H7 (cell line): ENCODE results near the gene VSIG10L. TPM values are rescaled to one million over a fixed set of nuclear protein-coding genes. Genes with fewer than 3 reads are reported as not detected.
A peak's percentile ranks its signal among the peaks of the same experiment; 100 is the strongest.

ENCODE experiments used
- DNase-seq: peaks from one replicate; pipeline ENCODE4 v3.0.0; 2012
- H3K27me3 ChIP-seq: 2 replicates; pipeline ENCODE4 v1.6.0; 2011; ENCODE audit warnings: mild to moderate bottlenecking, low read length; ENCODE audit not compliant: control insufficient read depth, insufficient read depth
- H3K36me3 ChIP-seq: replicated peaks from 2 replicates; pipeline ENCODE4 v1.5.1; 2011; ENCODE audit warnings: low read length; ENCODE audit not compliant: control insufficient read depth, insufficient read depth
- H3K4me3 ChIP-seq: 2 replicates; pipeline ENCODE4 v1.5.1; 2011; ENCODE audit warnings: low read depth, mild to moderate bottlenecking, control low read depth, low read length, moderate library complexity; ENCODE audit not compliant: insufficient read depth
- total RNA-seq: library from RNA; depleted of rRNA; stranded (reverse); fragments of >200 nt; shearing (Covaris generic); gene quantifications from 2 replicates; pipeline ENCODE4 v1.2.3, GENCODE V29; 2014; rRNA removed

The VSIG10L gene
- total RNA-seq, 1 experiment from 2014 or later, result 9.6 TPM

DNA sequence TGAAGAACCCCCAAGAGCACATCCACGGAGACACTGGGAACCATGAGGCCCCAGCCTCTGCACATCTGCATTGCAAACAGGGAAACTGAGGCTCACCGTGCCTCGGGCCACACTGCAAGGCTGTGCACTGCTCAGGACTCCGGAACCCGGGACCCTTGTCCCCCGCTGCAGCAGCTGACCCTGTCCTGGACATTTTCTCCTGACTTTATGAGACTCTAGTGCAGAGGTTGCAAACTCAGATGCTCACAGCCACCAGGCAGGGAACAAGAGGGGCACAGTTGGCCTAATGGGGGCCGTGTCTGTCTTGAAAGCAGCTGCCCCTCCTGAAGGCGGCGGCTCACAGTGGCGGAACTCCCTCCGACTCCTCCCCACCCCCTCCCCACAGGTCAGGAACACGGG, 47.0 kb downstream of the VSIG10L start:
- Histone ChIP-seq H3K27me3 (no peaks in the 10 kb centered on the region), H3K4me3 (no peak overlapping the region), H3K36me3 (no peaks in the 10 kb centered on the region)
- DNase-seq, result peak; percentile 53

DNA sequence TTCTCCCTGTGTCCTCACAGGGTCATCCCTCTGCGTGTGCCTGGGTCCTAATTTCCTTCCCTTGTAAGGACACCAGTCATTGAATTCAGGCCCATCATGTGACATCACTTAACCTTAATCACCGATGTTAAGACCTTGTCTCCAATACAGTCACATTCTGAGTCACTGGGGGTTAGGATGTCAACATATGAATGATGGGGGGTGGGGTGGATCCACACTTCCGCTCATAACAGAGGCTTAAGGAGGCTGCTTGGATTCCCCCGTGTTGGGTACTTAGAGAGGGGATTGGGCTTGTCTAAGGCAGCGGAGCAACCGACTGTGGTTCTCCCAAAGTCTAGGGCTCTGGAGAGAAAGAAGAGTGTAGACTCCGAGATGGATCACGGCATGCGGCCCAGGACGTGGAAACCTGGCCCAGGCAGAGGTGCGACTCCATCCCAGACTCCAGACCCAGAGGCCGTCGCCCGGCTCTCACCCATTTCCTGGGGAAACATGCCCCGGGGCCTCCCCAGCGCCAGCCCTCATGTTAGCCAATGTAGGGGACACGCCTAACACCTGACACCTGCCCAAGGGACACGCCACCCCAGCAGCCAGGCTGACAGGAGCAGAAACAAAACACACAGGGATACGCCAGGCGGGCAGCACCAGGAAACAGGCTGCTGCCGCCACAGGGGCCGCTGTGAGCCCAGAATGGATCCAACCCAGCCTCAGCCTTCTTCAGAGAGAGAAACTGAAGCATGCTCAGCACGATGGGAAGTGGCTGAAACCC, 47.5 kb downstream of the VSIG10L start:
- Histone ChIP-seq H3K36me3 (no peaks in the 10 kb centered on the region), H3K27me3 (no peaks in the 10 kb centered on the region), H3K4me3 (no peak overlapping the region; the same call in 1 of the 2 replicates)
- peak; percentile 62 for DNase-seq

DNA sequence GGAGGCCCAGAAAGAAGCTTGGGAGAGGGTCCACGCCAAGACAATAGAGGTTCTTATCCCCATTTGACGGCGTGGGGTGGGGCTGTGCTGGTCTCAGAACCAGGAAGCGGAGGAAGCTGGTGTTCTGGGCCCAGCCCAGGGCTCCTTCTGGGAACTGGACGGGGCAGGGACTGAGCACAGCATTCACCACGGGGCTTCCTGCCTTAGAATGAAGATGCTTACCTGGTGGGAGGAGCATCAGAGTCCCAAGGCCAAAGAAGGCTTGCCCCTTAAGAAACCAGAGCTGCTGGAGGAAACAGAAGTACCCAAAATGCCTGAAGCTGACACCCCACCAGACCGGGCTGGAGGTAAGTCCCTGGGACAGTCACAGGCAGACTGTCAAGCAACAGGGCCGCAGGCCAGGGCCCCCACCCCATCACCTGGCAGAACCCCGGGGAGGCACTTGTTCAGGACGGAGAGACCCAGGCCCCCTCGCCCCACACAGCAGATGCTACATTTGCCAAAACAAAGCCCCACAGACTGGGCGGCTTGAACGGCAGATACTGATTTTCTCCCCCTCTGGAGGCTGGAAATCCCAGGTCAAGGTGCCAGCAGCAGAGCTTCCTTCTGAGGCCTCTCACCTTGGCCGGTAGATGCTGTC, 48.2 kb downstream of the VSIG10L start:
- H3K36me3 ChIP-seq, result no peaks in the 10 kb centered on the region
- peak; percentile 64 for DNase-seq

DNA sequence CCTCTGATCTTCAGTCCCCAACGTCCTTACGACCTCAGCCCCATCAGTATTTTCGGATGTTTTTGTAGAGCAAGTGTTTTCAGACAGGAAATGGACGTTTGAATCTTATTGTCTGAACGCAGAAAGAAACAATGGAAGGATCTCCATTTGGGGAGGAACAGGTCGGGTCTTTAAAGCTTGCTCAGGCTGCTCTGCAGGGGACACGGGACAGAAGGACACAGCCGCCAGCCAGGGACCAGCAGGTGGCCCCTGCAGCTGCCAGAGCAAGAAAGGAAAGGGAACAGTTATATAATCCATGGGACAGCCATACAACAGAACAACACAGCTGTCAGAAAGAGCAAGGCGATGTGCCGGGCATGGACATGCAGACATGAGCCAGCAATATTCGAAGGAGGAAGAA, 49.0 kb downstream of the VSIG10L start:
- H3K27me3 ChIP-seq, result no peaks in the 10 kb centered on the region
- H3K4me3 ChIP-seq, result no peak overlapping the region; the same call in 1 of the 2 replicates
- no peaks in the 10 kb centered on the region for H3K36me3 ChIP-seq
- peak; percentile 59 for DNase-seq

More for the DNA sequence above, 48.2 kb downstream of the VSIG10L start:
- peak overlapping the region; percentile 14 for H3K4me3 ChIP-seq
- no peaks in the 10 kb centered on the region for H3K27me3 ChIP-seq

DNA sequence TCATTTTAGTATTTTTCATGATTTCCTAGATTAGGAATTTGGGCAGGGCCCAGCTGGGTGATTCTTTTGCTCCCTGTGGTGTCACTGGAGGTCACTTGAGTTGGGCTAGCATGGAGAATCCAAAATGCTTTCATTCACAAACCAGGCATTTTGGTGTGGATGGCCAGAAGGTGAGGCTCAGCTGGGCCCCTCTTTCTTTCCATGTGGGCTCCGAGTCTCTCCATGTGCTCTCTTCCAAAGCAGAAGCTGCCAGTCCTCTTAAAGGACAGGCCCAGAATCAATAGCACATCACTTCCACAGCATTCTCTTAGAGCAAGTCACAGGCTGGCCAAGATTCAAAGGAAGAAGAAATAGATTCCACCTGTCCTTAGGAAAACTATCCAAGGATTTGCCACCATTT, 52.3 kb downstream of the VSIG10L start:
- H3K4me3 ChIP-seq, result no peak overlapping the region
- DNase-seq, result no peak

DNA sequence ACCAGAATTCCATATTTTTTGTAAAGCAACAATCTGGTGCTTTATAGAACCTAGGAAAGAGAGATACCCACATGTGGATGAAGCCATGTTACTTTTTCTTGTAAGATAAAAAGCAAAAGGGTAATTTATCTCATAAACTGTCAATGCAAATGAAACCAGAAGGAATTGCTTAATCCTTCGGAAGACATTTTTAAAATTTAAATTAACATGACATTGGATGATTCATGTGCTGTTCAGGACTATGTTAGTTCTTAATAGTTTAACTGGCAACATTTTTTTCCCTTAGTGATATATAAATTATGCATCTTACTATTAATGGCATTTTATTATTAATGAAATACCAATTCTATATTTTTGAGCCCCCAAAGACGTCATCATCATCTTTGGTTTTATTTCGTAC, 56.3 kb downstream of the VSIG10L start:
- H3K4me3 ChIP-seq, result no peak overlapping the region
- no peaks in the 10 kb centered on the region for H3K27me3 ChIP-seq
- no peak for DNase-seq
- H3K36me3 ChIP-seq, result no peaks in the 10 kb centered on the region

More for the DNA sequence above, 52.3 kb downstream of the VSIG10L start:
- no peaks in the 10 kb centered on the region for H3K27me3 ChIP-seq
- no peaks in the 10 kb centered on the region for H3K36me3 ChIP-seq

DNA sequence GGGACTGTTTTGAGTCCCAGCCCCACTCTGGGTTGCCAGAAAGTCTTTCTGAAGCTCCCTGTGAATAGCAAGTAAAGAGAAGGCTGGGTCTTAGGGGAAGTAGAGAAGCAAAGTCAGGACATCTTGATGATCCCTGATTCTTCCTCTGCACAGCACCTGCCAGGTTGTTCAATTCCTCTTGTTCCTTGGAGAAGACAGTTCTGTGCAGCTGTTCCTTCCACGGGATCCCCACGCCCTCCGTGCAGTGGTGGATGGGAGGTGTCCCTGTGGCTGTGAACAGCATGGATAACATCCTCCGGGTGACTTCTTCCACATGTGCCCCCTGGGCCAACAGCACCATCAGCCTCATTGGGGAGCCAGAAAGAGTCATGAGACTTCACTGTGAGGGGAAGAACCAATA, 59.6 kb downstream of the VSIG10L start:
- no peaks in the 10 kb centered on the region for H3K27me3 ChIP-seq
- H3K36me3 ChIP-seq, result no peaks in the 10 kb centered on the region
- DNase-seq, result no peak
- H3K4me3 ChIP-seq, result no peak overlapping the region

Other genes starting within 250 kb of the VSIG10L start
- gene CTU1, start 233.7 kb downstream of the VSIG10L start, total RNA-seq, result 12.9 and 15.3 TPM in 2 replicates
- gene SIGLEC9, start 217.2 kb downstream of the VSIG10L start, total RNA-seq, result not detected in 2 replicates
- not detected in 2 replicates for gene SIGLEC7, start 199.8 kb downstream of the VSIG10L start, total RNA-seq
- gene CD33, start 117.1 kb downstream of the VSIG10L start, total RNA-seq, result 0.04 and 0.28 TPM in 2 replicates
- gene SIGLECL1, start 91.1 kb downstream of the VSIG10L start, total RNA-seq, result not detected in 2 replicates
- 18.2 and 24.5 TPM in 2 replicates for gene IGLON5, start 30.5 kb downstream of the VSIG10L start, total RNA-seq
- 106 and 125 TPM in 2 replicates for gene ETFB, start 24.2 kb upstream of the VSIG10L start, total RNA-seq
- 0.89 and 1.2 TPM in 2 replicates for gene CLDND2, start 26.9 kb upstream of the VSIG10L start, total RNA-seq
- gene NKG7, start 30.5 kb upstream of the VSIG10L start, total RNA-seq, result not detected in 2 replicates
- not detected in 2 replicates for gene LIM2, start 45.8 kb upstream of the VSIG10L start, total RNA-seq
- gene C19orf84, start 48.5 kb upstream of the VSIG10L start, total RNA-seq, result 3.2 and 5.4 TPM in 2 replicates
- not detected in 2 replicates for gene SIGLEC10, start 75.5 kb upstream of the VSIG10L start, total RNA-seq
- gene SIGLEC8, start 116.3 kb upstream of the VSIG10L start, total RNA-seq, result not detected in 2 replicates
- gene CEACAM18, start 136.4 kb upstream of the VSIG10L start, total RNA-seq, result not detected in 2 replicates
- not detected in 2 replicates for gene SIGLEC12, start 159.7 kb upstream of the VSIG10L start, total RNA-seq
- not detected in 2 replicates for gene SIGLEC6, start 189.5 kb upstream of the VSIG10L start, total RNA-seq
- 2.4 and 3.0 TPM in 2 replicates for gene ZNF175, start 229.1 kb upstream of the VSIG10L start, total RNA-seq